Esophagus muscularis mucosa (tissue), 3 donors: ENCODE measurements around the gene NCKAP1.
"Not testable (repeated sequence)": the region's sequence is repeated elsewhere in the genome, so short reads cannot be mapped to it uniquely, and the experiment has no call there.

Experiments used
- POLR2A ChIP-seq: fragments of 450-650 bp; IDR thresholded peaks from one replicate; pipeline ENCODE4 v1.6.1; 2017; ENCODE audit warnings: antibody characterized with exemption, moderate library complexity, mild to moderate bottlenecking, low read depth
- TF ChIP-seq, protein P1 (sequence below), 3 experiments: fragments of 200-600 bp in 2 of 3; fragments of 450-650 bp in 1 of 3; sonication (generic) in 2 of 3; IDR thresholded peaks; one replicate each; pipeline ENCODE4 v1.5.1; 2017 to 2019; ENCODE audit warnings: antibody characterized with exemption in 3 of 3, mild to moderate bottlenecking in 2 of 3, moderate library complexity in 1 of 3

- not testable (repeated sequence) for TF ChIP-seq POLR2A
- TF ChIP-seq, protein P1, sequence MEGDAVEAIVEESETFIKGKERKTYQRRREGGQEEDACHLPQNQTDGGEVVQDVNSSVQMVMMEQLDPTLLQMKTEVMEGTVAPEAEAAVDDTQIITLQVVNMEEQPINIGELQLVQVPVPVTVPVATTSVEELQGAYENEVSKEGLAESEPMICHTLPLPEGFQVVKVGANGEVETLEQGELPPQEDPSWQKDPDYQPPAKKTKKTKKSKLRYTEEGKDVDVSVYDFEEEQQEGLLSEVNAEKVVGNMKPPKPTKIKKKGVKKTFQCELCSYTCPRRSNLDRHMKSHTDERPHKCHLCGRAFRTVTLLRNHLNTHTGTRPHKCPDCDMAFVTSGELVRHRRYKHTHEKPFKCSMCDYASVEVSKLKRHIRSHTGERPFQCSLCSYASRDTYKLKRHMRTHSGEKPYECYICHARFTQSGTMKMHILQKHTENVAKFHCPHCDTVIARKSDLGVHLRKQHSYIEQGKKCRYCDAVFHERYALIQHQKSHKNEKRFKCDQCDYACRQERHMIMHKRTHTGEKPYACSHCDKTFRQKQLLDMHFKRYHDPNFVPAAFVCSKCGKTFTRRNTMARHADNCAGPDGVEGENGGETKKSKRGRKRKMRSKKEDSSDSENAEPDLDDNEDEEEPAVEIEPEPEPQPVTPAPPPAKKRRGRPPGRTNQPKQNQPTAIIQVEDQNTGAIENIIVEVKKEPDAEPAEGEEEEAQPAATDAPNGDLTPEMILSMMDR (IDR thresholded peaks at IDR 0.05) = not testable (repeated sequence)
These were observed 5.3 kb upstream of the NCKAP1 start for GRCh38 chr2:183043580-183043979.
